GM12872 (cell line): ENCODE data around the gene DCDC2B.

Experiments
- CTCF ChIP-seq: IDR thresholded peaks from 3 replicates; pipeline ENCODE4 v1.5.1; 2011; ENCODE audit warnings: low read depth, mild to moderate bottlenecking, low read length, moderate library complexity; ENCODE audit not compliant: insufficient read depth

Gene DCDC2B

GRCh38 chr1:32221980-32222755 lies 13.3 kb downstream of the DCDC2B start, which contains the start of the genes EIF3I and TMEM234:
Gene EIF3I, plus strand, starts transcription at chr1:32222407. Its CDS starts 35 bp downstream, at chr1:32222442.
Gene TMEM234, minus strand, starts transcription at chr1:32222353. Its CDS starts 31 bp downstream, at chr1:32222322.
- TF ChIP-seq CTCF = no peak

- no peak for TF ChIP-seq CTCF
Observed at GRCh38 chr1:32223683-32224082, 14.8 kb downstream of the DCDC2B start.

- no peak for TF ChIP-seq CTCF
Observed at GRCh38 chr1:32224285-32224684, 15.4 kb downstream of the DCDC2B start.

GRCh38 chr1:32228771-32229170 lies 19.9 kb downstream of the DCDC2B start:
- TF ChIP-seq CTCF = no peak

GRCh38 chr1:32231843-32232432 lies 23.0 kb downstream of the DCDC2B start:
- no peak for TF ChIP-seq CTCF

- TF ChIP-seq CTCF = no peak
Observed at GRCh38 chr1:32232558-32233304, 23.8 kb downstream of the DCDC2B start.

GRCh38 chr1:32234792-32235191 lies 25.9 kb downstream of the DCDC2B start:
- TF ChIP-seq CTCF = no peak
